AG20443 (cell line): ENCODE results near the gene BRIX1.
"Not testable (repeated sequence)": the region's sequence is repeated elsewhere in the genome, so short reads cannot be mapped to it uniquely, and the experiment has no call there.

Experiments
- DNase-seq: peaks from one replicate; pipeline ENCODE4 v3.0.0; 2012; ENCODE audit warnings: low spot score, mixed read lengths

Gene BRIX1

DNA sequence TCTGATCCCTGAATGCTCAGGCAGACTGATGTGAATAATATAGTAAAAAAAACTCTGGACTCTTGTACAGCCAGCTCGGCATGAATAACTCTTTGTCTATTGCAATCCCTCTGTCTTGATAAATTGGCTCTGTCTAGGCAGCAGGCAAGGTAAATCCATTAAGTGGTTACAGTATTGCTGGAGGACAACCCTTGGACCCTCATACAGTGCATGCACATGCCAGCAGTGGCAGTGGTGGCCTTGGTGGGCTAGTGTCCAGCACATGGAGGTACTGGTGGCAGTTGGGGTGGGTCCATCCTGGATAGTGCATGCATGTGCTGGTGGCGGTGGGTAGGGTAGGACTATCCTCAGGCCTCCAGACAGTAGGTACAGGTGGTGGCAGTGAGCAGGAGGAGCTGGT, 52.7 kb downstream of the BRIX1 start:
- no peak for DNase-seq

DNA sequence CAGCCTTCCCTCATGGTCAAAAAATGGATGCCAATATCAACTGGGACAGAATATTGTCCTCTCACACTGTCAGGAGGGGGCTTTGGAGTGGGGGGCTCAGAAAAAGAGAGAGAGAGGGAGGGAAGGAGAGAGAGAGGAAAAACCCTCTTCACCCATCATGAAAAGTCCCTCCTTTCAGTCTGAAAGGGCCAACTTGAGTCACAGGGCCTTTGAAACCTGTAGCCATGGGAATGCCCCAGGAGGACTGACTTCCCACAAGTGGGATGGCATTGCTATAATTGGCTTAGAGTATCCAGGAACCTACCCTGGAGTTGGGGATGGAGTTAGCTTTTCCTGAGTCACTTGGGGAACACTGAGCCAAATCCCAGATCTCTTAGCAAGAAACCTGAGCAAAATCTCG, 55.0 kb downstream of the BRIX1 start:
- DNase-seq, result no peak

DNA sequence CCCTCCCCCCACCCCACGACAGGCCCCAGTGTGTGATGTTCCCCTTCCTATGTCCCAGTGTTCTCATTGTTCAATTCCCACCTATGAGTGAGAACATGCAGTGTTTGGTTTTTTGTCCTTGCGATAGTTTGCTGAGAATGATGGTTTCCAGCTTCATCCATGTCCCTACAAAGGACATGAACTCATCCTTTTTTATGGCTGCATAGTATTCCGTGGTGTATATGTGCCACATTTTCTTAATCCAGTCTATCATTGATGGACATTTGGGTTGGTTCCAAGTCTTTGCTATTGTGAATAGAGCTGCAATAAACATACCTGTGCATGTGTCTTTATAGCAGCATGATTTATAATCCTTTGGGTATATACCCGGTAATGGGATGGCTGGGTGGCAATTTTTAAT, 56.1 kb downstream of the BRIX1 start:
- not testable (repeated sequence) for DNase-seq
